ENCODE results near the gene OLFML1. TPM values are rescaled to one million over a fixed set of nuclear protein-coding genes. Genes with fewer than 3 reads are reported as not detected.

The OLFML1 gene
- total and polyA plus RNA-seq, 2 of the 13 experiments (the other 11 are each of a cell fraction or from before 2014, with no cell fraction given): 0.89 to 0.90 TPM

- no peaks in the 10 kb centered on the region for H3K27me3 ChIP-seq (ENCODE audit: control insufficient read depth in 1 of 2, insufficient read depth in 2 of 2, low read length in 2 of 2)
- POLR2A ChIA-PET: interaction anchor here (0.9 kb wide), 1 partner anchor 40 kb away, joined by 3 read pairs; no protein-coding TSS in a partner anchor
- CTCF ChIA-PET (ENCODE audit: low intra/inter-chr PET ratio, low total read pairs): no interaction called here
- H3K4me1 ChIP-seq (ENCODE audit: insufficient read depth, low read length): peaks cover 19% of the 10 kb centered on the region
- no peaks in the 10 kb centered on the region for H4K20me1 ChIP-seq (ENCODE audit: insufficient read depth, low read length)
- H2AFZ ChIP-seq (ENCODE audit: low read length): no peak overlapping the region
- in situ Hi-C loops (cut with HindIII; ENCODE audit: extremely low pct_ligation_motif_present, low pct_unique_long_range_greater_than_20kb) (no loop called here), intact Hi-C loops (cut with micrococcal nuclease; ENCODE audit: unreplicated experiment) (no loop called here)
- H3K4me2 ChIP-seq (ENCODE audit: low read depth, low read length): no peak overlapping the region
- no peaks in the 10 kb centered on the region for H3K9me3 ChIP-seq (ENCODE audit: low read length)
- no peaks in the 10 kb centered on the region for H3K79me2 ChIP-seq (ENCODE audit: insufficient read depth, low read length)
- WGBS (ENCODE audit: low lambda C conversion rate): 59% methylated on average over 8 of the region's 8 CpGs
- no peak for FAIRE-seq
- no peaks in the 10 kb centered on the region; a peak in 1 of 5 replicates for H3K36me3 ChIP-seq (replicated peaks in 1 of 2; ENCODE audit: control insufficient read depth in 1 of 2, insufficient read depth in 2 of 2, low read length in 2 of 2)
- no peak for TF ChIP-seq MYPOP (CRISPR knock-in tag; IDR thresholded peaks at IDR 0.05)
- no peak for TF ChIP-seq MIXL1 (CRISPR knock-in tag; IDR thresholded peaks at IDR 0.05)
- TF ChIP-seq FOXO1 (CRISPR knock-in tag; IDR thresholded peaks at IDR 0.05): no peak
- no peak for TF ChIP-seq ZNF343 (CRISPR knock-in tag; IDR thresholded peaks at IDR 0.05)
- no peak for TF ChIP-seq JUND (CRISPR knock-in tag; IDR thresholded peaks at IDR 0.05)
- TF ChIP-seq AHDC1 (CRISPR knock-in tag; IDR thresholded peaks at IDR 0.05; ENCODE audit: borderline replicate concordance): no peak
- no peak for TF ChIP-seq NCOA2 (CRISPR knock-in tag; IDR thresholded peaks at IDR 0.05)
- TF ChIP-seq ZFP36 (IDR thresholded peaks at IDR 0.05; ENCODE audit: borderline replicate concordance, low read depth, low read length, partially characterized antibody): no peak
- TF ChIP-seq ZNF784 (CRISPR knock-in tag; IDR thresholded peaks at IDR 0.05; ENCODE audit: borderline replicate concordance): no peak
- no peak for TF ChIP-seq ZNF720 (CRISPR knock-in tag; IDR thresholded peaks at IDR 0.05)
- TF ChIP-seq TMF1 (CRISPR knock-in tag; IDR thresholded peaks at IDR 0.05; ENCODE audit: low read depth): no peak
- no peak for TF ChIP-seq CBX5 (CRISPR knock-in tag; IDR thresholded peaks at IDR 0.05; ENCODE audit: borderline replicate concordance)
- TF ChIP-seq ZBTB8A (CRISPR knock-in tag; IDR thresholded peaks at IDR 0.05; ENCODE audit: borderline replicate concordance, low read depth): no peak
- no peak for TF ChIP-seq ZBTB21 (CRISPR knock-in tag; IDR thresholded peaks at IDR 0.05)
- no peak for TF ChIP-seq SPEN (CRISPR knock-in tag; IDR thresholded peaks at IDR 0.05; ENCODE audit: low read depth)
- H3K27ac ChIP-seq (ENCODE audit: extremely low read length, insufficient read depth, low read length): no peak overlapping the region
- no peak overlapping the region for H3K4me3 ChIP-seq (replicated peaks in 1 of 3; ENCODE audit: insufficient read depth in 1 of 3, low read depth in 2 of 3, low read length in 3 of 3)
- ATAC-seq: no peak
- no peak for DNase-seq (ENCODE audit: low spot score)
- H3K9ac ChIP-seq (ENCODE audit: insufficient read depth, low read depth, low read length): no peak overlapping the region
- BruUV-seq (replicated peaks): no TSS peak
Observed at GRCh38 chr11:7533199-7534041, 48.1 kb downstream of the OLFML1 start.

All from HepG2 (cell line).